ENCODE data around the gene CCL1. TPM values are rescaled to one million over a fixed set of nuclear protein-coding genes. Genes with fewer than 3 reads are reported as not detected.

The CCL1 gene
- total and polyA plus RNA-seq, 2 experiments from 2014 or later = not detected

GRCh38 chr17:34384822-34385605 lies 22.0 kb upstream of the CCL1 start:
- H2AFZ ChIP-seq = no peak overlapping the region
- H3K27ac Mint-ChIP-seq = no peak overlapping the region
- H3K4me1 Mint-ChIP-seq = no peaks in the 10 kb centered on the region
- no peak overlapping the region for H3K4me2 ChIP-seq
- H3K9me2 ChIP-seq (ENCODE audit: insufficient read depth) = no peaks in the 10 kb centered on the region
- TF ChIP-seq CTCF (conservative IDR thresholded peaks at IDR 0.05; ENCODE audit: low read depth in 2 of 2) (no peak), NANOG (IDR thresholded peaks at IDR 0.05; ENCODE audit: borderline replicate concordance) (no peak), ZNF331 (CRISPR knock-in tag; IDR thresholded peaks at IDR 0.05; ENCODE audit: low read depth) (no peak), EZH2 (IDR thresholded peaks at IDR 0.05; ENCODE audit: low read depth, unreplicated experiment) (no peak), JUNB (IDR thresholded peaks at IDR 0.05; ENCODE audit: unreplicated experiment) (no peak)
- H3K79me2 ChIP-seq (replicated peaks; ENCODE audit: insufficient read depth) = no peaks in the 10 kb centered on the region
- H3K36me3 Mint-ChIP-seq (ENCODE audit: low read depth) = no peaks in the 10 kb centered on the region
- H3K27me3 Mint-ChIP-seq (ENCODE audit: insufficient read depth, low read depth, poor library complexity) = no peaks in the 10 kb centered on the region
- H3K27ac ChIP-seq (ENCODE audit: low read depth) = no peak overlapping the region
- H3K36me3 ChIP-seq (ENCODE audit: insufficient read depth) = no peaks in the 10 kb centered on the region
- H4K20me1 ChIP-seq (replicated peaks; ENCODE audit: insufficient read depth) = no peaks in the 10 kb centered on the region
- H3K9me3 Mint-ChIP-seq = no peaks in the 10 kb centered on the region
- H3K4me3 Mint-ChIP-seq = no peak overlapping the region
- H3K27me3 ChIP-seq (ENCODE audit: insufficient read depth) = no peaks in the 10 kb centered on the region
- H3K4me3 ChIP-seq = no peak overlapping the region
- no peak for ATAC-seq
- no peak for DNase-seq (ENCODE audit: low spot score)
- H3F3A ChIP-seq (replicated peaks; ENCODE audit: low read depth) = no peaks in the 10 kb centered on the region
- no peaks in the 10 kb centered on the region for H3K4me1 ChIP-seq (ENCODE audit: insufficient read depth)

- Mint-ChIP-seq H3K4me1 (no peaks in the 10 kb centered on the region), H3K36me3 (ENCODE audit: low read depth) (no peaks in the 10 kb centered on the region), H3K27ac (no peak overlapping the region), H3K9me3 (no peaks in the 10 kb centered on the region), H3K27me3 (ENCODE audit: insufficient read depth, low read depth, poor library complexity) (no peaks in the 10 kb centered on the region), H3K4me3 (no peak overlapping the region)
- ATAC-seq (no peak), DNase-seq (ENCODE audit: low spot score) (no peak)
- Histone ChIP-seq H3K79me2 (replicated peaks; ENCODE audit: insufficient read depth) (no peaks in the 10 kb centered on the region), H3K9me2 (ENCODE audit: insufficient read depth) (no peaks in the 10 kb centered on the region), H3K27ac (ENCODE audit: low read depth) (no peak overlapping the region), H4K20me1 (replicated peaks; ENCODE audit: insufficient read depth) (no peaks in the 10 kb centered on the region), H3K4me2 (no peak overlapping the region), H2AFZ (no peak overlapping the region), H3K4me1 (ENCODE audit: insufficient read depth) (no peaks in the 10 kb centered on the region), H3K27me3 (ENCODE audit: insufficient read depth) (no peaks in the 10 kb centered on the region), H3K4me3 (no peak overlapping the region), H3K36me3 (ENCODE audit: insufficient read depth) (no peaks in the 10 kb centered on the region), H3F3A (replicated peaks; ENCODE audit: low read depth) (no peaks in the 10 kb centered on the region)
- no peak for TF ChIP-seq EZH2phosphoT487 (IDR thresholded peaks at IDR 0.05; ENCODE audit: unreplicated experiment)
- TF ChIP-seq STAT1 (IDR thresholded peaks at IDR 0.05; ENCODE audit: unreplicated experiment) = no peak
- TF ChIP-seq REST (IDR thresholded peaks at IDR 0.05; ENCODE audit: unreplicated experiment) = no peak
- no peak for TF ChIP-seq ZNF331 (CRISPR knock-in tag; IDR thresholded peaks at IDR 0.05; ENCODE audit: low read depth)
- TF ChIP-seq CREB1 (CRISPR knock-in tag; IDR thresholded peaks at IDR 0.05; ENCODE audit: low read depth) = no peak
- TF ChIP-seq ETS1 (IDR thresholded peaks at IDR 0.05) = no peak
Measured at GRCh38 chr17:34384271-34384670, 21.2 kb upstream of the CCL1 start.
